H1 (cell line): ENCODE data around the gene TECPR2. TPM values are rescaled to one million over a fixed set of nuclear protein-coding genes. Genes with fewer than 3 reads are reported as not detected.

Source experiments
- CHD1 ChIP-seq: IDR thresholded peaks from 2 replicates; pipeline ENCODE4 v1.6.1; 2012; ENCODE audit warnings: low read depth, low read length, improper control_type of control experiment
- NANOG ChIP-seq: IDR thresholded peaks from 2 replicates; pipeline ENCODE4 v1.6.1; 2011; ENCODE audit warnings: low read length, low read depth, mild to moderate bottlenecking, inconsistent platforms; ENCODE audit not compliant: insufficient read depth, poor library complexity, severe bottlenecking
- SIN3A ChIP-seq, 2 experiments: IDR thresholded peaks in 1 of 2; conservative IDR thresholded peaks in 1 of 2; 2 replicates each; pipeline ENCODE4 v1.6.1; 2011 to 2012; ENCODE audit warnings: low read length in 2 of 2, improper control_type of control experiment in 1 of 2, low read depth in 1 of 2, mild to moderate bottlenecking in 1 of 2
- polyA plus RNA-seq, 7 experiments: library from polyadenylated mRNA; depleted of rRNA in 3 of 7; stranded (reverse) in 5 of 7; unstranded in 2 of 7; fragments of >200 nt in 5 of 7; fragments of 200-250 nt in 2 of 7; gene quantifications; 1 replicate in 5 of 7; 2 replicates in 1 of 7; 4 replicates in 1 of 7; pipeline versions ENCODE4 v1.2.1 to v1.2.3, GENCODE V29; 2011 to 2013; ENCODE audit warnings: missing spikeins in 2 of 7, mixed read lengths in 2 of 7
- total RNA-seq: library from RNA; stranded (reverse); fragmentation: NEBNext Ultra II Directional; extraction: Animal tissue kit (Norgen Biotek cat#: 25700); gene quantifications from 2 replicates; pipeline ENCODE4 v1.2.1, GENCODE V29; 2021

The TECPR2 gene
- total and polyA plus RNA-seq, 2 of the 8 experiments (the other 6 are each of a cell fraction or from before 2014, with no cell fraction given) = 6.8 to 19.4 TPM

GRCh38 chr14:102360388-102360787 lies 2.4 kb upstream of the TECPR2 start (continued):
- TF ChIP-seq SIN3A (conservative IDR thresholded peaks at IDR 0.05 in 1 of 2, IDR thresholded peaks at IDR 0.05 in 1 of 2; ENCODE audit: low read depth in 1 of 2, low read length in 2 of 2) = no peak
- TF ChIP-seq CHD1 = no peak
- TF ChIP-seq NANOG = no peak
- TF ChIP-seq, all 59 proteins: peak for 0
